ENCODE results near the gene KRT222.

DNA sequence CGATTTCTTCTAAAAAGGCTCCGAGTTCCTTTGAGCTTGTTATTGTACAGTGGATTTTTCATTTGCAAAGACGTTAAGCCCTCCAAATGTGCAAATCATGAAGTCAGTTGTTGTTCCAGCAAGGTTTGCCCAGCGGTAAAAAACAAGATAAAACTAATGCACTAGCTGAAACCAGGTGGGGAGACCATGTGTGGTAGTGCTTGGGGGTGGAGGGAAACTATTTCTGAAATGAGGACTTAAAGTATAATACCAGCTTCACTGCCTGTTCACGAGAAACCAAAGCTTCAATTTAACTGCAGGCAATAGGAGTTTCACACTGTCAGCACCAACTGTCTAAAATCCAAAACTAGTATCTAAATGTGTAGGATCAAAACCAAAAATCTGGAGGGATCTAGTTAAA lies 39.7 kb downstream of the KRT222 start:
- TF ChIP-seq, protein P1, sequence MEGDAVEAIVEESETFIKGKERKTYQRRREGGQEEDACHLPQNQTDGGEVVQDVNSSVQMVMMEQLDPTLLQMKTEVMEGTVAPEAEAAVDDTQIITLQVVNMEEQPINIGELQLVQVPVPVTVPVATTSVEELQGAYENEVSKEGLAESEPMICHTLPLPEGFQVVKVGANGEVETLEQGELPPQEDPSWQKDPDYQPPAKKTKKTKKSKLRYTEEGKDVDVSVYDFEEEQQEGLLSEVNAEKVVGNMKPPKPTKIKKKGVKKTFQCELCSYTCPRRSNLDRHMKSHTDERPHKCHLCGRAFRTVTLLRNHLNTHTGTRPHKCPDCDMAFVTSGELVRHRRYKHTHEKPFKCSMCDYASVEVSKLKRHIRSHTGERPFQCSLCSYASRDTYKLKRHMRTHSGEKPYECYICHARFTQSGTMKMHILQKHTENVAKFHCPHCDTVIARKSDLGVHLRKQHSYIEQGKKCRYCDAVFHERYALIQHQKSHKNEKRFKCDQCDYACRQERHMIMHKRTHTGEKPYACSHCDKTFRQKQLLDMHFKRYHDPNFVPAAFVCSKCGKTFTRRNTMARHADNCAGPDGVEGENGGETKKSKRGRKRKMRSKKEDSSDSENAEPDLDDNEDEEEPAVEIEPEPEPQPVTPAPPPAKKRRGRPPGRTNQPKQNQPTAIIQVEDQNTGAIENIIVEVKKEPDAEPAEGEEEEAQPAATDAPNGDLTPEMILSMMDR (IDR thresholded peaks at IDR 0.05) = no peak
- no peak for TF ChIP-seq POLR2A (IDR thresholded peaks at IDR 0.05)
